Gastroesophageal sphincter (tissue), 3 donors: ENCODE measurements around the gene BICC1.

Experiments
- CTCF ChIP-seq, 4 experiments: fragments of 200-600 bp in 2 of 4; fragments of 450-650 bp in 2 of 4; sonication (generic) in 1 of 4; IDR thresholded peaks; one replicate each; pipeline ENCODE4 v1.5.1; 2017 to 2019; ENCODE audit warnings: antibody characterized with exemption in 4 of 4, mild to moderate bottlenecking in 2 of 4, moderate library complexity in 2 of 4
- EP300 ChIP-seq: sonication (generic); formaldehyde crosslinking; IDR thresholded peaks from one replicate; pipeline ENCODE4 v1.6.1; 2017; ENCODE audit warnings: antibody characterized with exemption, mild to moderate bottlenecking

GRCh38 chr10:58638388-58638787, 125.7 kb downstream of the BICC1 start:
- TF ChIP-seq EP300, result no peak
- TF ChIP-seq CTCF (IDR thresholded peaks at IDR 0.05), result no peak
